Neutrophil (primary cell): ENCODE measurements around the gene CAMK2A.

ENCODE experiments used
- H3K27ac ChIP-seq: fragments of 200-600 bp; sonication (generic); 2 replicates; pipeline ENCODE4 v1.5.1; 2016; ENCODE audit warnings: mild to moderate bottlenecking, moderate library complexity
- H3K27me3 ChIP-seq: fragments of 200-600 bp; sonication (generic); 2 replicates; pipeline ENCODE4 v1.6.0; 2016; ENCODE audit warnings: mild to moderate bottlenecking
- H3K36me3 ChIP-seq: fragments of 200-600 bp; sonication (generic); 2 replicates; pipeline ENCODE4 v1.5.1; 2017
- H3K4me1 ChIP-seq, 2 experiments: fragments of 200-600 bp in 1 of 2; sonication (generic) in 1 of 2; 1 replicate in 1 of 2; 2 replicates in 1 of 2; pipeline versions ENCODE4 v1.5.1 to v1.6.1; 2013 to 2016; ENCODE audit warnings: low read depth in 1 of 2, low read length in 1 of 2, mild to moderate bottlenecking in 1 of 2, moderate library complexity in 1 of 2; ENCODE audit not compliant: control insufficient read depth in 1 of 2, insufficient read depth in 1 of 2
- H3K4me3 ChIP-seq, 2 experiments: fragments of 200-600 bp in 1 of 2; sonication (generic) in 1 of 2; 1 replicate in 1 of 2; 2 replicates in 1 of 2; pipeline ENCODE4 v1.5.1; 2013 to 2016; ENCODE audit warnings: low read depth in 1 of 2, low read length in 1 of 2, mild to moderate bottlenecking in 1 of 2, moderate library complexity in 1 of 2
- H3K9me3 ChIP-seq: fragments of 200-600 bp; sonication (generic); 2 replicates; pipeline ENCODE4 v1.5.1; 2016
- TF ChIP-seq, protein P1 (sequence below): fragments of 200-600 bp; sonication (generic); IDR thresholded peaks from 2 replicates; pipeline ENCODE4 v1.5.1; 2016; ENCODE audit warnings: antibody characterized with exemption

Gene CAMK2A

DNA sequence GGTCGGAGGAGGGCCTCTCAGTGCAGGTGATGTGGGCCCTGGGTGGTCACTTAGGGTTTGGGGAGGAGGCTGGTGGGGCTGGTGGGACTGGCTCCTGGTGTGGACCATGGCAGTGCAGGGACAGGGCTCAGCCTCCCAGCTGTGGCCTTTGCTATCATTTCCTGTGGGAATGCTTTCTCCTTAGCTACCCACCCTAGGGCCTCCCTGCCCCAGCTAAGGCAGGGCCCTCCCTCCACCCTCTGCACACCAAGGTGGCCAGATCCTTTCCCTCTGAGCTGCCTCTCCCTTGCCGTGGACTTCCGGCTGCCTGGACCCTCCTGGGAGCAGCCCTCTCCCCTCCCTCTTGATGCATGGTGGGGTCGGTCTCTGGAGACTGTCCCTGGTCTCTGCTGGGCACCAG is 35.9 kb upstream of the CAMK2A start:
- H3K27ac ChIP-seq: no peak overlapping the region
- H3K4me3 ChIP-seq: no peak overlapping the region
- H3K27me3 ChIP-seq: no peaks in the 10 kb centered on the region
- H3K4me1 ChIP-seq: peaks cover 6 to 9% of the 10 kb centered on the region in 2 experiments
- no peaks in the 10 kb centered on the region for H3K9me3 ChIP-seq
- TF ChIP-seq, protein P1, sequence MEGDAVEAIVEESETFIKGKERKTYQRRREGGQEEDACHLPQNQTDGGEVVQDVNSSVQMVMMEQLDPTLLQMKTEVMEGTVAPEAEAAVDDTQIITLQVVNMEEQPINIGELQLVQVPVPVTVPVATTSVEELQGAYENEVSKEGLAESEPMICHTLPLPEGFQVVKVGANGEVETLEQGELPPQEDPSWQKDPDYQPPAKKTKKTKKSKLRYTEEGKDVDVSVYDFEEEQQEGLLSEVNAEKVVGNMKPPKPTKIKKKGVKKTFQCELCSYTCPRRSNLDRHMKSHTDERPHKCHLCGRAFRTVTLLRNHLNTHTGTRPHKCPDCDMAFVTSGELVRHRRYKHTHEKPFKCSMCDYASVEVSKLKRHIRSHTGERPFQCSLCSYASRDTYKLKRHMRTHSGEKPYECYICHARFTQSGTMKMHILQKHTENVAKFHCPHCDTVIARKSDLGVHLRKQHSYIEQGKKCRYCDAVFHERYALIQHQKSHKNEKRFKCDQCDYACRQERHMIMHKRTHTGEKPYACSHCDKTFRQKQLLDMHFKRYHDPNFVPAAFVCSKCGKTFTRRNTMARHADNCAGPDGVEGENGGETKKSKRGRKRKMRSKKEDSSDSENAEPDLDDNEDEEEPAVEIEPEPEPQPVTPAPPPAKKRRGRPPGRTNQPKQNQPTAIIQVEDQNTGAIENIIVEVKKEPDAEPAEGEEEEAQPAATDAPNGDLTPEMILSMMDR: no peak
- H3K36me3 ChIP-seq: no peaks in the 10 kb centered on the region

DNA sequence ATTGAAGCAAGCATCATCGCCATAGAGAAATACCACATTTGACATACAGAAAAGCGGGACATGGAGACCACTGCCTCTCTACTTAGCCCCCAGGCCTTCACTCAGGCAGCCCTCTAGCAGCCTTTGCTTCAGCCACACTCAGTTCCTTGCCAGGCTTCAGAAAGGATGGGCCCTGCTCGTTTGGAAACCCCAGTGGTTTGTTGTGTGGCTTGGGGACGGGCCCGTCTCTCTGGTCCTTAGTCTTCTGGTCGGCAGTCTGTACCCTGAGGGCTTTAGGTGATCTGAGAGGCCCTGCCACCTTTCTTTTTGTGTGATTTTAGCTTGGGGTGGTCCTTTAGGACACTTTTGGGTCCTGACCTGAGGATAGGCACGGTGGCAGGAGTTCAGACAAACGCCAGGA is 34.2 kb upstream of the CAMK2A start:
- Histone ChIP-seq H3K36me3 (no peaks in the 10 kb centered on the region), H3K4me1 (peaks cover 5 to 6% of the 10 kb centered on the region in 2 experiments), H3K9me3 (no peaks in the 10 kb centered on the region), H3K27ac (no peak overlapping the region), H3K27me3 (no peaks in the 10 kb centered on the region), H3K4me3 (no peak overlapping the region)
- TF ChIP-seq, protein P1: no peak

DNA sequence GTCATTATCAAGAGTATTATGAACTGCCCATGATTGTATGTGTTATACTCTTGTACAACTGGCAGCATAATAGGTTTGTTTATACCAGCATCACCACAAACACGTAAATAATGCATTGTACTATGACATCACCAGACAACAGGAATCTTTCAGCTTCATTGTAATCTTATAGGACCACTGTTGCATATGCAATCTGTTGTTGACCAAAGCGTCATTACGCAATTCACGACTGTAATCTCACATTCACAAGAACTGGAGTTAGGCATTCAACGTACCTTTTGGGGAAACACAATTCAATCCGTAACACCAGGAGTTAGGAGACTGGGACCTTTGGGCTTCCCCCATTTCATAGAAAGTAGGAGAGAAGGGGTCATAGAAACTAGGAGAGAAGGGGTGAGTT is 33.5 kb upstream of the CAMK2A start:
- no peak overlapping the region for H3K4me3 ChIP-seq
- H3K27ac ChIP-seq: no peak overlapping the region
- H3K4me1 ChIP-seq: no peaks in the 10 kb centered on the region
- H3K36me3 ChIP-seq: no peaks in the 10 kb centered on the region
- H3K27me3 ChIP-seq: no peaks in the 10 kb centered on the region
- no peaks in the 10 kb centered on the region for H3K9me3 ChIP-seq
- TF ChIP-seq, protein P1: no peak

DNA sequence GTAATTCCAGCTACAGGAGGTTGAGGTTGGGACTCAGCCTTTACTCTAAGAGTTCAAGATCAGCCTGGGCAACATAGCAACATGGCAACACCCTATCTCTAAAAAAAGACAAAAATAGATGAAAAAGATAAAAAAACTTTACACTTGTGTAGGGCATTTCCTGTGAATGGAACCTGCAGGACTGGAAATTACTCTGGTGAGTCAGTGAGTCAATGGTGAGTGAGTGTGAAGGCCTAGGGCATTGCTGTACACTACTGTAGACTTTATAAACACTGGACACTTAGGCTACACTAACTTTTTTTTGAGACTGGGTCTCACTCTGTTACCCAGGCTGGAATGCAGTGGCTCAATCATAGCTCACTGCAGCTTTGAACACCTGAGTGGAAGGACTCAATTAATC is 32.6 kb upstream of the CAMK2A start:
- Histone ChIP-seq H3K27me3 (no peaks in the 10 kb centered on the region), H3K4me1 (no peaks in the 10 kb centered on the region), H3K4me3 (no peak overlapping the region), H3K9me3 (no peaks in the 10 kb centered on the region), H3K36me3 (no peaks in the 10 kb centered on the region), H3K27ac (no peak overlapping the region)
- TF ChIP-seq, protein P1: no peak

DNA sequence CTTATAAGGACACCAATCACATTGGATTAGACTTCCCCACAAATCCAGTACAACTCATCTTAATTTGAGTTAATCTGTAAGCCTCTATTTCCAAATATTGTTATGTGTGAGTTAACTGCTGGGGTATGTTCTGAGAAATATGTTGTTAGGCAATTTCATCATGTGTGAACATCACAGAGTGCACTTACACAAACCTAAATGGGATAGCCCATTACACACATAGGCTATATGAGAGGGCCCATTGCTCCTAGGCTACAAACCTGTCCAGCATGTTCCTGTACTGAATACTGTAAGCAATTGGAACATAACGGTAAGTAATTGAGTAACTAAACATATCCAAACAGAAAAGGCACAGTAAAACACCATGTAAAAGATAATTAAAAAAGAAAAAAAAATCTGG is 32.2 kb upstream of the CAMK2A start:
- TF ChIP-seq, protein P1: no peak

DNA sequence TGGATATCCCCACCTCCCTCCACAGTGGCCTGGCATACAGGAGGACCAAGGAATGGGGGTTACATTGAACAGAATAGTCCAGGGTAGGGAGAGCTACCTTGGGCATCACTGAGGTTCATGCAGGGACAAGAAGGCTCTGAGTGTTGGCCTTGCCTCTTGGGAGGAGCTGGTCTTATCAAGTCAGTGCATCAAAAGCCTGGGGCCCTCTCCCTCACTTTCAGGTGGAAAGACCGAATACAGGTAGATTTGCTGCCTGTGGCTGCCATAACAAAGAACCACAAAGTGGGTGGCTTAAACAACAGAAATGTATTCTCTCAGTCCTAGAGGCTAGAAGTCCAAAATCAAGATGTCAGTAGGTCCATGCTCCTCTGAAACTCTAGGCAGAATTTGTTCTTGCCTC is 31.6 kb upstream of the CAMK2A start:
- H3K4me1 ChIP-seq: no peaks in the 10 kb centered on the region
- H3K4me3 ChIP-seq: no peak overlapping the region
- TF ChIP-seq, protein P1: no peak
- no peaks in the 10 kb centered on the region for H3K27me3 ChIP-seq
- H3K36me3 ChIP-seq: no peaks in the 10 kb centered on the region
- no peaks in the 10 kb centered on the region for H3K9me3 ChIP-seq
- H3K27ac ChIP-seq: no peak overlapping the region

More for the DNA sequence above, 32.2 kb upstream of the CAMK2A start:
- Histone ChIP-seq H3K36me3 (no peaks in the 10 kb centered on the region), H3K4me3 (no peak overlapping the region), H3K27ac (no peak overlapping the region), H3K27me3 (no peaks in the 10 kb centered on the region), H3K4me1 (no peaks in the 10 kb centered on the region), H3K9me3 (no peaks in the 10 kb centered on the region)
